GM18502 (cell line): ENCODE results near the gene SPATA13.
"Not testable (repeated sequence)": the region's sequence is repeated elsewhere in the genome, so short reads cannot be mapped to it uniquely, and the experiment has no call there.

ENCODE experiments used
- ATAC-seq: cut with Tn5 transposase; IDR thresholded peaks from one replicate; pipeline ENCODE4 v1.9.1; 2021; ENCODE audit warnings: mild to moderate bottlenecking; ENCODE audit not compliant: unreplicated experiment, poor library complexity

Gene SPATA13

DNA sequence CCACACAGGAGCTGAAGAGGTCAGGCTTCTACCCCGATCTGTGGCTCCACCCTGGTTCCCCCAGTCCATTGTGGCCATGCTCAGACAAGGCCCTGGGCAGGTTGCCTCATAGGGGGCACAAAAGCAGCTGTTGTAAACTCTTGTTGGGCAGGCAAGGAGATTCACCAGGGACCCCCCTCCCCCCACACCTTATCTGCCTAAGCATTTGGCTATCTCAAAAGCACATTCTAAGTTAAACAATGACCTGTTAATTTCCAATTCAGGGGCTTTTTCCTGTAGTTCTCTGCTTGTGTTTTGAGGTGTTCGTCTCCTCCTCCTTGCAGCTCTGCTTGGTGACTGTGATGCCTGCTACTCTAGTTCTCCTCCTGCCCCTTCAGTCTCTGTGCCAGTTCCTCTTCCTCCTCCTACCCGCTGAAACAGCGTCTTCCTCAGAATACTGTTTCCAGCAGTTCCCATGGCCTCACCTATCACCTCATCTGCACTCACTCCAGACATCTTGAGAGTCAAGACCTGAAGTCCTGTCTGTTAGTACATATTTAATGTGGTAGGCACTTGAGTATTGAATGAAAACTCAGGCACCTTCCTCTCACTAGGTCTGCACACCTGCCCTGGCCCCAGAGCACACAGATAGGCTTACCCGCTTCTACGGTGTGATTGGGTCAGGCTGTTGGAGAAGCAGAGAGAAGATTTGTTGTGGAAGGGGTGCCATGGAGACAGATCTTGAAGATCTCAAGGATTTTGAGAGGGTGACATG is 31.7 kb downstream of the SPATA13 start:
- ATAC-seq: no peak

DNA sequence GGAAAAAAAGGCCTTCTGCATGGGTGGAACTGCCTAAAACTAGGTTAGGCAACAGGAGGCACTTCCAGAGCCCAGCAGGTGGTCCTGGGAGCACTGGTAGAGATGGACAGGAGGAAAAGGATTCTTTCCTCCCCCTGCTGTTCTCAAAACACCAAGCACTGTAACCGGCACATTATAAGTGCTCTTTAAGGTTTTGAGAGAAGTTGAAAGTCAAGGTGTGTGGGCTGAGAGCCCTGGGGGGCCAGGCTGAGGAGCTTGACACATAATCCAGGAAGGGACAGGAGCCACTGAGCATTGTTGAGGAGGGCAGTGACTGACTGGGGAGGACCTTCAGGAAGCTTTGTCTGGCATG is 32.3 kb downstream of the SPATA13 start:
- no peak for ATAC-seq

DNA sequence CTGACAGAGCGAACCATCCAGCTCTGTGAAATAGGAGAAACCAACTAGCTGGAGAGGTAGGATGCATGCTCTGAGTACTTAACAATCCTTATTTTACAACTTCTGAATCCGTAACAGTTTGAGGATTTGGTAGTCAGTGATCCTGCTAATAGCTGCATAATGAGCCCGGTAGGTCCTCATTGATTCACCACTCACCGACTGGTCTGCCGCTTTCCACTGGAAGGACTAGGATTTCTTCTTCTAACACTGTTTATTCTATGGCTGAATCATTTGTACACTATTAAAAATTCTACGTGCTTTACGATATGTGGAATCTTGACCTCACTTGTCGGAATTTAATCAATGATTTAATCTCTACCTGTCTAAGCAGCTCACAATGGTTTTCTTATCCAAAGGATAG is 33.9 kb downstream of the SPATA13 start:
- no peak for ATAC-seq

DNA sequence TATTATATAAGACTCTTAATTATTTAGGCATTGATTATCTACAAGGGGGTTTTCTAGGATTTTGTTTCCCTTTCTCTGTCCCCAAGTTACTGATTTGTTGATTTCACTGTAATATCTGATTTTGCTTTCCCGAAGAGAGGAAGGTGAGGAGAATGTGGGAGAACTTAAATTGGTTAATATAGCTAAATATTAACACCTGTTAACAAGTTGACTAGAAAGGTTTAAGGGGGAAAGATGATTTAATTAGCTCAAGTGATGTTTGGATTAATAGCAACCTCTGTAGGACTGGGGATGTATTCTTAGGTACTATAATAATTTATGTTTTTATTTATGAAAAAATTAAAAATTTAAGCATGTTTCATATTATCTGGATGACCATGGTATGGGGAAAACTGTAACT is 35.1 kb downstream of the SPATA13 start:
- ATAC-seq: no peak

DNA sequence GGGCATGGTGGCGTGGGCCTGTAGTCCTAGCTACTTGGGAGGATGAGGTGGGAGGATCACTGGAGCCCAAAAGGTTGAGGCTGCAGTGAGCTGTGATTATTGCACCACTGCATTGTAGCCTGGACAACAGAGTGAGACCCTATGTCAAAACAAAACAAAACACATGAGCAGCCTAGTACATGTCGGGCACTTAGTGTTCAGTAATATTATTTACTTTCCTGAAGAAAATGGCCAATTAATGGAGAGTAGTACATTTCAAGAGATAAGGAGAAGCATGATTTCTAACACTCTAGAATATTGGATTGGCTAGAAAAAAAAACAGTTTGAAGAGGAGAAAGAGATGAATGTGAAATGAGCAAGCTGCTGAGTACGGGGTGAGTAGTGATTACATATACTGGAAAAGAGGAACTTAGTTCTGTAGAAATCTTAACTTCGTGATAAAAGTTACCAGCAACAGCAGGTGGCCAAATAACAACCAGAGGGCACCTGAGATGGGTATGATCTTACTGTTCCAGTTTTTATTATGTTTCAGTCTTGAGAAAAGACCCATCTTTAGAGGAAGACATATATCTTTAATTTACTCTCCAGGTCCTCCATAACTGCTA is 36.2 kb downstream of the SPATA13 start:
- ATAC-seq: no peak

DNA sequence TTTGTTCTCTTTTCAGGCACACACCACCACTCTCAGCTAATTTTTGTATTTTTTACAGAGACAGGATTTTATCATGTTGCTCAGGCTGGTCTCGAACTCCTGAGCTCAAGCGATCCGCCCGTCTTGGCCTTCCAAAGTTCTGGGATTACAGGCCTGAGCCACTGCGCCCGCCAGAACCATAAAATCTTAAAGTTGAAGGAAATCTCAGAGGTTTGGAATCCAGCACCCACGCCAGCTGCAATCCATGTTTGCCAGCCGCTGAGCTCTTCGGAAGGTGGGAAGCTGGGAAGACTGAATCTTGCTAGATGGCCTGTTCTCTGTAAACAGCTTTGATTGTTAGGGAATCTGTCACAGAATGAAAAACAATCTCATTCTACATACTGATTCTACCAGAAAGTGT is 38.5 kb downstream of the SPATA13 start:
- ATAC-seq: no peak

DNA sequence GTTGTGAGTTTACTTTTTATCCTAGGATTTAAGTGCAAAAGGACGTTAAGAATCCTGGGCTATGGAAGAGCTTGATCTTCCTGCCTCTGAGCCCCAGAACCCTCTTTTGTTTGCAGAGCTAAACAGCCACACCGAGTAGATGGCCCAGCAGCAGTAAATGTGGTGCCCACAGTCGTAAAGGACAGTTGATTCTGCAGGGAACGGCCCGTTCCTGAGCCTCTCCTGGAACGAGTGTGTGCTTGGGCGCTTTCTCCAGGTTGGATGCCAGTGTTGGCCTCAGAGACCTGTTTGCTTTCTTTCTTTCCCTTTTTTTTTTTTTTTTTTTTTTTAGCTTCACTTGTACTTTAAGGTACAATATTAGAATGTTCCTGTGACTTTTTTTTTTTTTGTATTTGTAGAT is 41.7 kb downstream of the SPATA13 start:
- ATAC-seq: no peak

DNA sequence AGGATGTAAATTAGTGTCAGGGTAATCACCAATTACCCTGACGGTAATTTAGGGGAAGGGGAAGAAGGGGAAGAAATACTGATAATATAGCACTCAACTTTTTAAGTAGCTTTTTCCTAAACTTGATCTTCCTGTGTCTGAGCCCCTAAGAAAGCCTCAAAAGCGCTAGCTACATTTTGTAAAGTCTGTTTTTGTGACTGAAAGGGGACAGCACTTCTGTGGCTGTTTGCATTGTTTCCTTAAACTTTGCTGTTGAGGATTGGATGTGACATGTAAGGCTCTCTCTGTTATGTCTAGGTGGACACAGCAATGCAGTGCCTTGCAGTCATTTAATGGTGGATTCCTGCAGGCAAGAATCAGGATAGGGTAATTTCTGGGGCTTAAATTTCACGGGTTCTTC is 42.8 kb downstream of the SPATA13 start:
- no peak for ATAC-seq

DNA sequence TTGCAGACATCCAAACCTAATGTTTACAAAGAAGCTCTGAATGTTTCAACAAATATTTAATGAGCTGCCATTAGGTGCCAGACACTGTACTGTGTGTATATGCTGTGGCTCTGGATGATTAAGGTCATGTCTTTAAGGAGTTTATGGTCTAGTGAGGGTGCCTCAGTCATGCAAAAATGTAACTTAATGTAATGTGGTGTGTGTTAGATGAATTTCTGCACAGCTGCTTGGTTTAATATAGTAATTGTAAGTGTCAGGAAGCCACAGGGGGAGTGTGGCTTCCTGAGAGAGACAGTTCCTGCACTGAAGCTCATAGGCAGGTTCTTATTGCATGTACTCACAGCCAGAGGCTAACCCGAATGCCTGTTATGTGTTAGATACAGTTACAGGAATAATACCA is 43.3 kb downstream of the SPATA13 start:
- no peak for ATAC-seq

DNA sequence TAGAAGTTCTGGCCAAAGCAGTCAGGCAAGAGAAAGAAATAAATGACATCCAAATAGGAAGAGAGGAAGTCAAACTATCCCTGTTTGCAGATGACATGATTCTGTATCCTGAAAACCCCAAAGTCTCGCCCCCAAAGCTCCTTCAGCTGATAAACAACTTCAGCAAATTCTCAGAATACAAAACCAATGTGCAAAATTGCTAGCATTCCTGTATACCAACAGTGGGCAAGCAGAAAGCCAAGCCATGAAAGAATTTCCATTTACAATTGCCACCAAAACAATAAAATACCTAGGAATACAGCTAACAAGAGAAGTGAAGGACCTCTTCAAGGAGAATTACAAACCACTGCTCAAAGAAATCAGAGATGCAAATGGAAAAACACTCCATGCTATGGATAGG is 44.6 kb downstream of the SPATA13 start:
- ATAC-seq: not testable (repeated sequence)

DNA sequence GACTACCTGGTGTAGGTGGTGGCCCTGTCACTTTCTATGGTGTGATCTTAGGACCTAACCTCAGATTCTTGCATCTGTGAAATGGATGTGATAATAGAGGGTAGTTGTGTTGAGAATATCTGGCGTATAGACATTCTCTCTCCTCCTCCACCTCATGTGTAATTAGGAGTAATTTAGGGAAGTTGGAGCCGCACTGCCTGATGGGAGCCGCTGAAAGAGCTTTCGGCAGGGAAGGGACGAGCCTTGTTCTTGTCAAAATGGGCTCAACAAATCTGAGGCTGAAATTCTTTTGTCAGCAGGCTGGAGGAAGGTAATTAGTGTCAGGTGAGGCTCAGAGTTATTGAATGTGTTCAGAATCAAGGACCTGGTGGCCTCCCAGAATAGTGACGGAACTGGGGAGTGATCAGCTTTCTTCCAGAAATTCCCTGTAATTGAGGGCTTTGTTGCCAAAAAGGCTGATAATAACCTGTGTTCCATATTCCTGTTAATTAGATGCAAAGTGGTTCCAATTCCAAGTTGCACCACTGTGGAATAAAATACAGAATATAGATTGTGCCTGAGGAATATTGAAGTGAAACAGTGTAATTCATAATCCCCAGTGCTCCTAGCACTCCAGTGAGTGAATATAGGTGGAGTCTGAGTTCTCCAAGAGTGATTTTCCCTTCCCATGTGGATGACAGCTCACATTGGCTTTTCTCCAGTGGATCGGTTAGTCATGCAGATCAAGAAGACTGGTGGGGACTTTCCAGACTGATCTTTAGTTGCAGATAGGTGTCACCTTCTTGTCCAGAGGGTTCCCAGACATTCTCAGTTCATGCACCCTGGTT is 47.5 kb downstream of the SPATA13 start:
- no peak for ATAC-seq

DNA sequence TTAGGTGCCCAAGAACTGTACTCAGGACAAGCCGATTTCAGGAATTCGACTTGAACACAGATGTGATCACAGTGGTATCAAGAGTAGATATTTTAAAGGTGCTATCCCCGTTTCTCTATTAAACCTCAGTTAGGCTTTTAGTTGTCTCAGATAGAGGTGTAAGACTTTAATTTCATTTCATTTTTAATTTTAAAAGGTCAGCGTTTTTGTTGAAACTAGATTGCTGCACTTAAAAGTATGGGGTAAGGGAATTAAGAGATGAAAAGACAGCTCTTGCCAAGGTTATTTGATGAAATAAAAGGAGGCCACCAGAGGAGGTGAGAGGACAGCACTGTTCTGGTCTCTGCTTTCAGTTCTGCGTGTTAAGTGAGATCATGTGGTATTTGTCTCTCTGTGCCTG is 48.6 kb downstream of the SPATA13 start:
- no peak for ATAC-seq

DNA sequence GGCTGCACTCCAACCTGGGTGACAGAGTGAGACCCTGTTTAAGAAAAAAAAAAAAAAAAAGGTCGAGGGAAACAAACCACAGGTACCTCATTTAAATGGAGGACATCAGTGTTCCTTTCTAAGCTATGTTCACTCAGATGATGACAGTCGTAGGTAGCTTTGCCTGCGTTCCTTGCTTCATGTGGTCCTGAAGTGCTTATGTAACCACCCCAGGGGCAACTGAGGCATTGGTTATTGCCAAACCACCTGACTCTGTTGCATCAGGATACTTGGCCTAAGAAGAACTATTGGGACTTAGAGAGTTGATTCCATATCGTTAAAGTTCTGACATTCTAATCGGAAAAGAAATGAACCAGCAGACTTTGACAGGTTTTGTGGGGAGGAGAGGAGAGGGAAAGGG is 51.7 kb downstream of the SPATA13 start:
- ATAC-seq: no peak

DNA sequence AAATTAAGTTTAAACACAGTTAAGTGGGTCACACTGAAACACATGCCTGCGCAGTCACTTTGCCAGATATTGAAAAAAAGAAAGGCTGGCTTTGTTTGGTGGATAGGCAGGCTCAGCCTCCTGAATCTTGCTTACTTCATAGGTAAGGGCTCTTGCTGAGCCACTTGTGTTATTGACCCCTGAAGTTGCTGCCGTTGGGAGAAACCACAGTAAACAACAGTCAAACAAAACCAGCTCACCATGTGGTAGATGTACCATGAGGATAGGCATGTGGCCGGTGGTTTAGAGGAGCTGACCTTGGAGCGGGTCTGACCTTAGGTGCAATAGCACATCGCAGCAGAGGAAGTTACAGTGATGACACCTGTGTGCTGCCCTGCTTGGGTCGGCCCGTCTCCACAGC is 52.2 kb downstream of the SPATA13 start:
- no peak for ATAC-seq

DNA sequence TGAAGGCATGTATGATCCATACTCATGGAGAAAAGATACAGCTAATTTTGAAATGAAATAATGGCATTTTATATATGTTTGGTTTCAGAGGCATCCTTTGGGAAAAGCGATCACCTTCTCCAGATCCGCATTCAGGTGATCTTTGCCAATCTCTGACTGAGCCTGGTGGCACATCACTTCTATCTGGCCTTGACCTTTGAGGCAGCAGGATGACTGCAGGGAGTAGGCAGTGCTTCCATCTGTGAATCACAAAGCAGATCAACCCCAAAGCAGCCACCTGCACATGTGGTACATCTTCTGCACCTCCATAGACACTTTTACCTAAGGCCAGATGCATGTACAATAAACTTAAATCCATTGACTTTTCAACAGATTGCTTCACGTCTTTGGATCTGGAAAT is 53.4 kb downstream of the SPATA13 start:
- no peak for ATAC-seq

DNA sequence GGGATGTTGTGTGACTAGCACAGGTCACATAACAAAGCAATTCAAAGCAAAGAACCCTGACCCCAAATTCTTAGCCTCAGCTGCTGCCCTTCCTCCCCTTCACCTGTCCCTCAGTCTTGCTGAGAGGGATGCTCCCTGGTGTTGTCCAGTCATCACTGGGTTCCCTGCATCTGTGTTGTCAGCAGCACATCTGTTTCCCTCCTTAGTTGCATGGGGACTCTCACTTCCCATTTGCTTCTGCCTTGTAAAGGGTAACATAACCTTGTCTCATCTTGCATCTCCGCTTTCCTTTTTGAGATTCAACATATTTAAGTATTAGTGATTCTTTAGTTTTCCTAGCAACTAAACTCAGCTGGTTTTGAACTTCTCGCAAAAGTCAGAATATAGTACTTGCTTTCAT is 54.0 kb downstream of the SPATA13 start:
- ATAC-seq: peak; percentile 46

DNA sequence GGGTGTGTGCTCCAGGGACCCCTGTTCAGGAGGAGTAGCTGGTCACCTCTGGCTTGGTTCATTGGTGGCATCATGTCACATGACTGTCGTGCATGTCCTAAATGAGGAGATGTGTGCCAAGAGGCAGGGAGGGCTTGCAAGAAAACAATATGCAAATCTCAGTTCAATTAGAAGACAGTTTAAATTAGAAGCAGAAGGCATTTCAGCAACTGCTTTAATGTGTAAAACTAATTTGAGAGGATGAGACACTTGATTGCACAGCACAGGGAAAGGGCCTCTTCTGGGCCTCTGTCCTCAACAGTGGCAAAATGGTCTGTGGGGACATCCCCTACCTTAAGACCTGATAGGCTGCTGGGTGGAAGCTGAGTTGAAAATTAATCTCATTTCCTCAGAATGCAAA is 54.6 kb downstream of the SPATA13 start:
- ATAC-seq: no peak

DNA sequence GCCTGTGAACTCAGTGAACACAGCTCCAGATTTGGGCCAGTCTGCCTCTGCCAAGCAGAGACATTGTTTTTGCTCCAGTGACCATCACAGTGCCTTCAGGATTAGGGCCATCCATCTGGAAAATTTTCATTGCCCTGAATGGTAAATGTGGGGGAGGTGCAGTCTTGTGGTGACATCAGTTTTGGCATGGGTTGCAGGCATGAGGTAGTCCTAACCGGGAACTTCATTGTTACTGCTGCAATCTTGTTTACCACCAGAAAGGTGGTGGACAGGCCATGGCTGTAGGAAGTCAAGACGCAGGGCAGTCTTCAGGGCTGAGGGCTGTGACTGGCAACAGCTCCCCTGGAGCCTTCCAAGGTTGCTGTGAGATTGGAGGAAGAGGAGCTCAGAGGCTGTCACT is 55.2 kb downstream of the SPATA13 start:
- no peak for ATAC-seq

DNA sequence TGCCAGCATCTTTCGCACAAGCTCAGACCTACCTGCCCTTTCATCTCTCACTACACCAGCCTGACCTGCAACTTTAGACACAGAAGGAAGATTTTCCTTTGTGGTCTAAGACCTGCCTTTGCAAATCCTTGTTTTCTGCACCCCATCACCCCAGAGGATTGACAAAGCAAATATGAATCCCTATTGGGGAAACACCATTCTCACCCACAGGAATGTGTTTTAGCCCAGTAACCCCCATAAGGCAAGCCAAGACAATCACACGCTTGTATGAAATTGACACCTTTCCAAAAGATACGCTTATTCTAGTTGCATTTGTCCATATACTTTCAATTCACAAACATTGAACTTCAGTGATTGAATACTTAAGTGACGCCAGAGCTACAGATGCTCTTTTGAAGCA is 55.7 kb downstream of the SPATA13 start:
- no peak for ATAC-seq

DNA sequence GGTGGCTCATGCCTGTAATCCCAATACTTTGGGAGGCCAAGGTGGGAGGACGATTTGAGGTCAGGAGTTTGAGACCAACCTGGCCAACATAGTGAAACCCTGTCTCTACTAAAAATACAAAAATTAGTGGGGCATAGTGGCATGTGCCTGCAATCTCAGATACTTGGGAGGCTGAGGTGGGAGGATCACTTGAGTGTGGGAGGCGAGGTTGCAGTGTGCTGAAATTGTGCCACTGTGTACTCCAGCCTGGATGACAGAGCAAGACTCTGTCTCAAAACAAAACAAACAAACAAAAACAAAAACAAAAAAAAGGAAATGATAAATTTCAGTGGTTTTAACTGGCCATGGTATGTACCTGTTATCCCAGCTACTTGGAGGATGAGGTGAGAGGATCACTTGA is 56.3 kb downstream of the SPATA13 start:
- ATAC-seq: not testable (repeated sequence)

DNA sequence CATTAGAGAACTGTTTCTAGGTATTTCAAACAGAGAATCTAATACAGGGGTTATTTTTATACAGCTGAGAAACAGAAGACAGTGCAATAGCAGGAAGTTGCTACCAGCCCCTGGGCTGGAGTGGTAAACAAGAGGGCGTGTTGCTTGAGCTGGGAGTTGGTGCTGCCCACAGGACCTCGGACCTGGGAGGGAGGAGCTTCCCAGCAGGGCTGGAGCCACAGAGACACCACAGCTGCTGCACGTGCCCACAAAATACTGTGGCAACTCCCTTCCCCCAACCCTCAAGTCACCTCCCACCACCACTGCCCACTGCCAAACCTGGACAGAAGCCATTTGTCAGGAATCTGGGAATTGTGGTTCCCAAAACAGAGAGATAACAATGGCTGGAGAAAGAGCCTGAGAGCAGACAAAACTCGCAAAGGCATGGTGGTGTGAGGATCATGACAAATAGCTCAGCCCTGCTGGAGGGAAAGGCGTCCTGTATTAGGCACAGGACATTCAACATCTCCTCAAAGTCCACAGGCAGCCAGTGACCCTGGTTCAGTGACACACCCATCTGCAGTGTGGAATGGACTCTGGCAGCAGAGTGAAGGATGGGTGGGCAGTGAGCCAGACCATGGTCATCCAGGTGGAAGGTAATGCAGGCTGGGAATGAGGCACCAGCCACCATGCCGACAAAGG is 57.2 kb downstream of the SPATA13 start:
- peak; percentile 49 for ATAC-seq
